CD4-positive, alpha-beta T cell treated with Interleukin-4 for 1 hour (primary cell): ENCODE data around the gene TRIM52.
A peak's percentile ranks its signal among the peaks of the same experiment; 100 is the strongest.
"Not testable (repeated sequence)": the region's sequence is repeated elsewhere in the genome, so short reads cannot be mapped to it uniquely, and the experiment has no call there.

Source experiments
- DNase-seq, 2 donors: peaks; one replicate each; pipeline ENCODE4 v3.0.0-alpha.2; 2020 to 2022

TRIM52 gene

DNA sequence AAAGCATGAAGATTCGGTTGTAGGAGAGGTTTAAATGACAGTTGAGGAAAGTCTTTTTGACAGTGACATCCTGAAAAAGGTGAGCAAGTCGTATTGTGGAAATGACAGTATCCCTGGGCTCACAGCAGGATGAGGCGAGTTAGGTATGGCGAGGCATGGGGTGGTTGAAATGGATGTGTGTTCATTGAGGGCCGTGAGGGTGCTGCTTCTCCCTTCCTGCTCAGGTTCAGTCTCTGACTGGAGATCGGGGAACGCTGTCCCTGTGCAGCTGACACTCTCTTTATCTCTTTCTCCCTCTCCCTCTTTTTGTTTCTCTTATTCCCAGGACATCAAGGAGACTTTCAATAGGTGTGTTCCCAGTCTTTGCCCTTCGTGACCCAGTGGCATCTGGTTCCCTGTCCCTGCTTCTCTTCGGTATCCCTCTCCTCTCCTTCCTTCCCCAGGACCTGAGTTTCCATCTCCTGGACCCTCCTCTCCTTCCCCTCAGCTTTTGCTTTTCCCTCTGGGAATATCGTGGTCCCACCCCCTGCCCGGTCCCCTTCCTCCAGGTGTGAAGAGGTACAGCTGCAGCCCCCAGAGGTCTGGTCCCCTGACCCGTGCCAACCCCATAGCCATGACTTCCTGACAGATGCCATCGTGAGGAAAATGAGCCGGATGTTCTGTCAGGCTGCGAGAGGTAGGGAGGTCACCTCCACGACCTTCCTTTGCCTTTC lies 27.7 kb downstream of the TRIM52 start:
- DNase-seq: no peak

DNA sequence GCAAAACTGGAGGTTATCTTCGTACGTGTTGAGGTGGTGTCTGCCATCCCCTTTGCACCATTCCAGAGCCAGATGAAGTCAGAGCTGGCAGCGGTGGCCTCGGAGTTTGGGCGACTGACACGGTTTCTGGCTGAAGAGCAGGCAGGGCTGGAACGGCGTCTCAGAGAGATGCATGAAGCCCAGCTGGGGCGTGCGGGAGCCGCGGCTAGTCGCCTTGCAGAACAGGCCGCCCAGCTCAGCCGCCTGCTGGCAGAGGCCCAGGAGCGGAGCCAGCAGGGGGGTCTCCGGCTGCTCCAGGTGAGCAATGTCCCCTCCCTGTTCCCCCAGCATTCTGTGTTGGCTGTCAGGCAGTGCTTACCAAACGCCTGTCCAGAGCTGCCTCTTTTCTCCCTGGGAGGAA lies 28.4 kb downstream of the TRIM52 start:
- no peak for DNase-seq

GRCh38 chr5:181231432-181231831 lies 29.5 kb downstream of the TRIM52 start:
- no peak for DNase-seq

DNA sequence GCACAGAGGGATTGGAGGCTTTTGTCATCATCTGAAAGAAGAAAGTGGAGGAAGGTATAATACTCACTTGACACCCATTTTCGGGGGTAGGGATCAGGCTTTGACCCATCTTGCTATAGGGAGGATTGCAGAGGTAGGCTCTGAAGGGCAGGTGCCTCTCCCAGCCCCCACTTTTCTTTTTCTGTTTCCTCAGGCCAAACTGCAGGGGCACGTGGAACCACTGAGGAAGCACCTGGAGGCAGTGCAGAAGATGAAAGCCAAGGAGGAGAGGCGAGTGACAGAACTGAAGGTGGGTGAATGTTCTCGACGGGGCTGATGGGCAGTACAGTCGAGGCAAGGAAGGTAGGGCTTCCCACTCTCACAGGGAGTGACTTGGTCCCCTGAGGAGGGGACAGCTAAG lies 30.4 kb downstream of the TRIM52 start:
- no peak for DNase-seq

DNA sequence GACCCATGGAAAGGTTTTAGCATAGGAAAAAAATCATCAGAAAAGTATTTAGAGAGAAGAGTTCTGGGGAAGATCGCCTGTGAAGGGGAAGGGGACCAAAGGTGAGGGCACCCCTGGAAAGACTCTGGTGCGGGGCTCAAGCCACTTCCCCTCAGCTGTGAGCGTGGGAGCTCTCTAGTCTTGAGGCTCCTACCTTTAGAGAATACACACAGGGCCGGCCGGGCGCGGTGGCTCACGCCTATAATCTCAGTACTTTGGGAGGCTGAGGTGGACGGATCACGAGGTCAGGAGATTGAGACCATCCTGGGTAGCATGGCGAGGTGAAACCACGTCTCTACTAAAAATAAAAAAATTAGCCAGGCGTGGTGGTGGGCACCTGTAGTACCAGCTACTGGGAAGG lies 30.9 kb downstream of the TRIM52 start:
- no peak for DNase-seq

- DNase-seq: peak; percentile 31 to 54
These were observed 36.3 kb downstream of the TRIM52 start for GRCh38 chr5:181224390-181225229.

GRCh38 chr5:181223729-181224389 lies 37.1 kb downstream of the TRIM52 start:
- no peak for DNase-seq

DNA sequence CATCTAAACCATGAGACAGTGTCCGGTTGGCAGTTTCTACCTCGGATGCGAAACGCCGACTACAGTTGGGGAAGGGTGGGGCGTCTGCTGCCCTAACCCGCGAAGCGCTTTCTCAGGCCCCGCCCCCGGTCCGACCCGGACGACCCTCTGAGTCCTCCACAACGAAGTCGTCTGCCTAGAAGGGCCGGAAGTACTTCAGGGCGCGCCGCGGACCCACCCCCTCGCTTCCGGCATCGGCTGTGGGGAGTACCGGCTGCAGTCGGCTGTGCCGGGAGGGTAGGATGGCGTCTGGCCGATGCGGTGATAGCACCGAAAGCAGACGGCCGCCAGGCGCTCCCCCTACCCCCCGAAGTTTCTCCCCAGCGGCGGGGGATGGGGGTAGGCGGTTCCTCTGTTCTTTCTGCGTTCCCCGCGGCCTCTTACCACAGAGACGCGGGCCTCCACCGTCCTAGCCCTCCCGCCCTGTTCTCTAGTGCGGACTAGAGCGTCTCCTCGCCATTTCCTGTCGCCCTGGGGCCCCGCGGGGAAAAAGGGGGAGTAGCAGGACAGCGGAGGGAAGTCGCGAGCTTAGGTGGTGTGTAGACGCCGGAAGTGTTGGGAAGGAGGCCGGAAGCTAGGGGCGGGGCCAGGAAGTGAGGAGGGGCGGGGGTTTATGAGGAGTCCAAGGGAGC lies 37.8 kb downstream of the TRIM52 start, which contains the start of gene TRIM41:
TSS of gene TRIM41 (plus strand) at position 224 of the 671 bp plus-strand sequence. CDS start 719 bp downstream, outside the sequence.
- peak; percentile 98 to 99 for DNase-seq

DNA sequence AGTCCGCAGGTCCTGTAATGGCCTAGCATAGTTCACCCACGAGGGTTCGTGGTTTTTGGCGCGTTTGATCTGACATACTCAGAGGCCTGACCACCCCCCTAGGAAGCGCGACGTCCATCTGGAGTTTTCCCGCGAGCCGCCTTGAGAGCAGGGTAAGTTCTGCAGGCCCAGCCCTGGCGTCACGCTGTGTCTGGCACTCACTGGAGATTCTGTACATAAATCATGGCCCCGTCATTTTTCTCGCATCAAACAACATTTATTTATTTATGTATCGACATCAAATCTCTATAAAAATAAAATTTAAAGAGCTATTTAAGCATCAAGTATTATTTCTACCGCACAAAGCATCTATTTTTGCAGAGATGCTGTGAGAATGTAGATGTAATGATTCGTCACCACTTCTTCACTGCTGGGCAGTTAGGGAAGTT lies 38.3 kb downstream of the TRIM52 start:
- DNase-seq: no peak

- peak; percentile 96 to 97 for DNase-seq
These were observed 38.9 kb downstream of the TRIM52 start for GRCh38 chr5:181221792-181222629.

DNA sequence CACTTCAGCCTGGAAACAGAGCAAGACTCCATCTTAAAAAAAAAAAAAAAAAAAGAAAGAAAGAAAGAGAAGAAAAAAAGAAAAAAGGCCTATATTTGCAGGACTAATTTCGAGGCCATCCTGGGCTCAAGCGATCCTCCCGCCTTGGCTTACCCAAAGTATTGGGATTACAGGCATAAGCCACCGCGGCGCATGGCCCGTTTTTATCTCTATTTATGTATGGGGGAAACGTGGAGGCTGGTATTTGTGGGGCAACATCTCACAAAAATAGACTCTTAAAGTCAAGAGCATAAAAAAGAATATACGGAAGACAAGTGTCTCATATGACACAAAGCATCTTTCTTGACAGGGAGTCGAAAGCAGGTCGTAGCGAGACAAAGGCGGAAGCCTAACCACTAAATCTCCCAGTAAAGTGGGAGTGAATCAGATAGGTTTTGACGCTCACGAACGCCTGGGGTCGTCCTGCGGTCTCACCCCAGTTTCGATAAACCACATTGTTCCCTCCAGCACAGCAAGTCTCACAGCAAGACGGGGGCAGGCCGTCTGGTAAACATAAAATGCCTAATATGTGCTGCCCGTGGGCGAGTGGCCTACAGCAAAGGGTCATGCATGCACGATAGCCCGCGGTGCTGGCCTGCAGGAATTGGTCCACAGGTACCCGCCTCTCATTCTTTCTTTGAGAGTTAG lies 39.7 kb downstream of the TRIM52 start:
- DNase-seq: peak; percentile 68 to 76

DNA sequence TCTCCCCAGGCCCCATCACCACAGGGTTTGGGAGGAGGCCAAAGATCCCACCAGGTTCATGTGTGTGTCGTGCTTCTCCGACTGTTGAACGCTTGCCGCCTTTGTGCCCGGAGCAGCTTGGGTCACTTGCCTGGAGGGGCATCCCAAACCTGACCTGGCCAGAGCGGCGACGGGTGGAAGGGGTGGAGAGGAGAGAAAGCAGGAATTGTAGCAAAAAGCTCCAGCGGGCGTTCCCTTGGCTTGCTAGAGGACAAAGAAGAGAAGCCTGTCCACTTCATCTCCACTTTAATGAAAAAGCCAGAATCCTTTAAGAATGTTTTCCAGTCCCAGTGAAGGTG lies 40.8 kb downstream of the TRIM52 start:
- DNase-seq: no peak

- DNase-seq: no peak
These were observed 41.4 kb downstream of the TRIM52 start for GRCh38 chr5:181219262-181220177.

DNA sequence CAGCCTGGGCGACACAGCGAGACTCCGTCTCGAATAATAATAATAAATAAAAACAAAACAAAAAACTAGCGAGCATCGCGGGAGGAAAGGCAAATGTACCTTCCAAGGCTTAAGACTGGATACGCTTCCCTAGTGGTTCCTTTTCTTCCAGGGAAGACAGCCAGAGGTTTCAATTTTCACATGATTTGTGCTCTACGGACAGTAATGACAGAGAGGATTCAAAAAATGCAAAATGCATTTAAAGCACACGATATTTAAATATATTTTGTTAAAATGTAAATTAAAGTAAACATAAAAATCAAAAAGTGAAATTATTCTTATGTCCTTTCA lies 42.2 kb downstream of the TRIM52 start:
- no peak for DNase-seq

DNA sequence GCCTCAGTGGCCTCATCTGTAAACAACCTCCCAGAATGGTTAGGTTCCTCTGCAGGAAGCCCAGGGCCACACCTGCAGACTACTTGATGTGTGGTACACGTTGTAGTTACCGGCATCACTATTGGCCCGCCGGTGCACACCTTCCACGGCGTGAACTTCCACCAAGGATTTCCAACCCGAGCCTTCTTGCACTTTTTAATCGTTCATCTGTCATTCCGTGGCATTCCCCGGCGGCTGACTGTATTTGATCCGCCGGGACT lies 43.2 kb downstream of the TRIM52 start:
- DNase-seq: no peak

DNA sequence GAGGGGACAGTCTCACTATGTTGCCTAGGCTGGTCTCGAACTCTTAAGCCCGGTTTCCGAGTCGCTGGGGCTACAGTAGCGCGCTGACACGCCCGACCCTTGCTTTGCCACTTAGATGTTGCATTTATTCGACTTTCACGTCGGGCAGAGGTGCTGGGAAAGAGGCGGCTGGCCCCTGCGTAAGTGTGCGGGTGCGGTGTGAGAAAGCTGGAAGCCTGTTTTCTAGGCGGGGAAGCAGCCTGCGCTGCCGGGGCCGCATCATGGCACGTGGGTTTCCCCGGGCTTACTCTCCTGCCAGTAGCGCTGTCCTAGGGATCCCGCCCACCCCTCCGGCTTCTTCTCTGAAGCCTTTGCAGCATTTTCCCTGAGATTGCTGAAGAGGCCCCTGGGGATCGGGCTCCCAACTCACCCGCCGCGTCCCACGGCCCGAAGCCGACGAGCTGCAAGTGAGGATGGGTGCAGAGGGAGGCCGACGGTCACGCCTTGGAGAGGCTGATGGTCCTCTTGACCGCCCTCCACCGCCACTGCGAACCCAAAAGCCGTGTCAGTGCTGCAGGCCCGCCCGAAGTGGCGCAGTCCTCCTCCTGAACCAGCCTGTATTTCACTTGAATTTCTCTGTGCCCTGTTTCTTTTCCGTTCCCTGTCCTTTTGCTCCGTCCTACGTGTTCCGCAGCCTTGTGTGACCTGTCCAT lies 43.7 kb downstream of the TRIM52 start:
- peak; percentile 72 to 76 for DNase-seq

DNA sequence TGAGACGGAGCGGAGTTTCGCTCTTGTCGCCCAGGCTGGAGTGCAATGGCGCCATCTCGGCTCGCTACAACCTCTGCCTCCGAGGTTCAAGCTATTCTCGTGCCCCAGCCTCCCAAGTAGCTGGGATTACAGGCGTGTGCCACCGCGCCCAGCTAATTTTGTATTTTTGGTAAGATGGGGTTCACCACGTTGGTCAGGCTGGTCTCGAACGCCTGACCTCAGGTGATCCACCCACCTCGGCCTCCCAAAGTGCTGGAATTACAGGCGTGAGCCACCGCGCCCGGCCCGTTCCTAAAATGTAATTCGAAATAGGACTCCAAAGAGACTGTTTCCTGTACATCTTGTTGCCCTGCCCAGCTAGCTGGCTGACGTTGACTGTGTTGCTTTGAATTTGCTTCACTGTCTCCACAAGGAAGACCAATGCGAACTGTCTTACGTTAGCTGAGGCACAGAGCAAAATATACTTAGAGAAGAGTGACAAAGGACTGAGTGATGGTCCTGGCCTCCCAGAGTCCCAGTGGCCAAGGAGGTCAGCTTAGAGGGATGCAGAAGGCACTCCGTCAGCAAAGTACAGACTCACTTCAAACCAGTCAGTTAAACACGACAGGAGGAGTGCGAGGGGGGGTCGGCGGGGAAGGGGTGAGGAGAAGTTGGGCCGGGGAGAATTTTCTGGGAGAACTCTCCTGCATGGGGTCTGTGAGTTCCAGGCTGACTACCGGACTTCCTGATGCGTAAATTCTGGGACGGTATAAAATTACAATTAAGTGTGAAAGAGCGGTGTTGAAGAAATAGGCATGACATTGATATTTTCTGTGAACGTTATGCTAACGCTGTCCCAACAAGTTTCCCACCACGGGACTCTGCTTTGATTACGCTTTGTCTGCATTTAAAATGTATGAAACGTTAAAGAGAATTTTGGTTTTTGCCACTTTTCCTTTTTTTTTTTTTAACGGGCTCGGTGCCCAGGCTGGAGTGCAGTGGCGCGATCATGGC lies 44.6 kb downstream of the TRIM52 start:
- peak; percentile 35 to 48 for DNase-seq

DNA sequence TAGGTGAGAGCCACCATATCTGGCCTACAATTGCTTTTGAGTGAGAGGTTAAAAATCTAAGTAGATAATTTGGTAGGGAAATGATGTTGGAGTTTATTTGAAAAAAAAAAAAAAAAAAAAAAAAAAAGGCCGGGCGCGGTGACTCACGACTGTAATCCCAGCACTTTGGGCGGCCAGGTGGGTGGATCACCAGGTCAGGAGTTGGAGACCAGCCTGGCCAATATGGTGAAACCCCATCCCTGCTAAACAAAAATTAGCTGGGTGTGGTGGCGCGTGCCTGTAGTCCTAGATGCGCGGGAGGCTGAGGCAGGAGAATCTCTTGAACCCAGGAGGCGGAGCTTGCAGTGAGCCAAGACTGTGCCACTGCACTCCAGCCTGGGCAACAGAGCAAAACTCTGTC lies 46.7 kb downstream of the TRIM52 start:
- DNase-seq: not testable (repeated sequence)

- DNase-seq: no peak
These were observed 48.0 kb downstream of the TRIM52 start for GRCh38 chr5:181212934-181213333.
